SK-MEL-5 (cell line): ENCODE measurements around the gene NEBL. TPM values are rescaled to one million over a fixed set of nuclear protein-coding genes. Genes with fewer than 3 reads are reported as not detected.

ENCODE experiments used
- DNase-seq: peaks from one replicate; pipeline ENCODE4 v3.0.0-alpha.2; 2016; ENCODE audit warnings: low read depth, low spot score
- in situ Hi-C: cut with HindIII; loops from 2 replicates; pipeline ENCODE4 v1.10.0; 2016; ENCODE audit warnings: low sequenced_read_pairs, high pct_unique_total_duplicates, low pct_unique_long_range_greater_than_20kb
- total RNA-seq: library from RNA; depleted of rRNA; stranded (reverse); fragments of >200 nt; shearing (Covaris generic); gene quantifications from 2 replicates; pipeline ENCODE4 v1.2.3, GENCODE V29; 2014

The NEBL gene
- total RNA-seq, 1 experiment from 2014 or later = under 0.01 TPM

- in situ Hi-C loops = no loop called here
- DNase-seq = no peak
Observed at GRCh38 chr10:20879136-20879535, 18.0 kb downstream of the NEBL start.

GRCh38 chr10:20877986-20878983 is 18.8 kb downstream of the NEBL start:
- in situ Hi-C loops = no loop called here
- no peak for DNase-seq

- in situ Hi-C loops = no loop called here
- DNase-seq = no peak
Observed at GRCh38 chr10:20877554-20877953, 19.6 kb downstream of the NEBL start.

- no peak for DNase-seq
- in situ Hi-C loops = no loop called here
Observed at GRCh38 chr10:20874261-20874660, 22.9 kb downstream of the NEBL start.

GRCh38 chr10:20871970-20872369 is 25.1 kb downstream of the NEBL start:
- in situ Hi-C loops = no loop called here
- DNase-seq = no peak

GRCh38 chr10:20870834-20871233 is 26.3 kb downstream of the NEBL start:
- in situ Hi-C loops = no loop called here

GRCh38 chr10:20863008-20863407 is 34.1 kb downstream of the NEBL start:
- in situ Hi-C loops = no loop called here

More at GRCh38 chr10:20870834-20871233, 26.3 kb downstream of the NEBL start:
- DNase-seq = no peak

GRCh38 chr10:20858292-20859124 is 38.6 kb downstream of the NEBL start:
- peak; percentile 43 for DNase-seq
- in situ Hi-C loops = no loop called here

More at GRCh38 chr10:20863008-20863407, 34.1 kb downstream of the NEBL start:
- DNase-seq = no peak

GRCh38 chr10:20856484-20856883 is 40.6 kb downstream of the NEBL start:
- DNase-seq = no peak
- in situ Hi-C loops = no loop called here

GRCh38 chr10:20855398-20856038 is 41.6 kb downstream of the NEBL start:
- in situ Hi-C loops = no loop called here
- peak; percentile 24 for DNase-seq

GRCh38 chr10:20853276-20853675 is 43.8 kb downstream of the NEBL start:
- no peak for DNase-seq

GRCh38 chr10:20852303-20852702 is 44.8 kb downstream of the NEBL start:
- in situ Hi-C loops = no loop called here
- DNase-seq = no peak

More at GRCh38 chr10:20853276-20853675, 43.8 kb downstream of the NEBL start:
- in situ Hi-C loops = no loop called here

GRCh38 chr10:20847512-20847911 is 49.6 kb downstream of the NEBL start:
- DNase-seq = no peak
- in situ Hi-C loops = no loop called here

- in situ Hi-C loops = no loop called here
- no peak for DNase-seq
Observed at GRCh38 chr10:20846263-20846662, 50.8 kb downstream of the NEBL start.

- in situ Hi-C loops = no loop called here
- no peak for DNase-seq
Observed at GRCh38 chr10:20841419-20841818, 55.7 kb downstream of the NEBL start.

GRCh38 chr10:20839910-20840309 is 57.2 kb downstream of the NEBL start:
- in situ Hi-C loops = no loop called here
- no peak for DNase-seq

GRCh38 chr10:20839141-20839540 is 58.0 kb downstream of the NEBL start:
- in situ Hi-C loops = no loop called here
- DNase-seq = no peak

GRCh38 chr10:20836401-20836800 is 60.7 kb downstream of the NEBL start:
- in situ Hi-C loops = no loop called here
- DNase-seq = no peak
